Astrocyte (in vitro differentiated cells and primary cell): ENCODE measurements around the gene LRRC8A.
"Not testable (repeated sequence)": the region's sequence is repeated elsewhere in the genome, so short reads cannot be mapped to it uniquely, and the experiment has no call there.

Source experiments
- EZH2 ChIP-seq: IDR thresholded peaks from 2 replicates; pipeline ENCODE4 v1.6.1; 2012; ENCODE audit warnings: mild to moderate bottlenecking, low read length, inconsistent platforms; ENCODE audit not compliant: insufficient read depth
- TF ChIP-seq, protein P1 (sequence below): IDR thresholded peaks from 2 replicates; pipeline ENCODE4 v1.5.1; 2011; ENCODE audit warnings: low read depth, mild to moderate bottlenecking, inconsistent platforms, low read length, moderate library complexity; ENCODE audit not compliant: insufficient read depth

DNA sequence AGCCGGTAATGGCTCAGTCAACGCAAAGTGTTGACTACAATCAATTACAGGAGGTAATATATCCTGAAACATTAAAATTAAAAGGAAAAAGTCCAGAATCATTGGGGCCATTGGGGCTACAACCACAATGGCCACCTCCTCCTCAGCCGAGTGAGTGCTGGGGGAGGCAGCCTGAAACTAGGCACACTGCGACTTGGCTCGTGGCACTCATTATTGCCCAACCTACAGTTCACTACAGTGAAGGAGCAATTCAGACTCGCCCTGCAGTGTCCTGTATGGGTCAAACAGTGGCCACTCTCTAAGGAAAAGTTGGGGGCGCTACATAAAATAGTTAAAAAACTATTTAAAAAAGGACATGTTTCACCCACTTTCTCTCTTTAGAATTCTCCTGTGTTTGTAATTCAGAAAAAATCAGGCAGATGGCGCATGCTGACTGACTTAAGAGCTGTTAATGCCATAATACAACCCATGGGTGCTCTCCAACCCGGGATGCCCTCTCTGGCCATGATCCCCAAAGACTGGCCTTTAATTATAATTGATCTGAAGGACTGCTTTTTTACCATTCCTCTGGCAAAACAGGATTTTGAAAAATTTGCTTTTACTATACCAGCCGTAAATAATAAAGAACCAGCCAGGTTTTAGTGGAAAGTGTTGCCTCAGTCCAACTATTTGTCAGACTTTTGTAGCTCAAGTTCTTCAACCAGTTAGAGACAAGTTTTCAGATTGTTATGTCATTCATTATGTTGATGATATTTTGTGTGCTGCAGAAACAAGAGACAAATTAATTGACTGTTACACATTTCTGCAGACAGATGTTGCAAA, 29.9 kb upstream of the LRRC8A start:
- TF ChIP-seq, protein P1, sequence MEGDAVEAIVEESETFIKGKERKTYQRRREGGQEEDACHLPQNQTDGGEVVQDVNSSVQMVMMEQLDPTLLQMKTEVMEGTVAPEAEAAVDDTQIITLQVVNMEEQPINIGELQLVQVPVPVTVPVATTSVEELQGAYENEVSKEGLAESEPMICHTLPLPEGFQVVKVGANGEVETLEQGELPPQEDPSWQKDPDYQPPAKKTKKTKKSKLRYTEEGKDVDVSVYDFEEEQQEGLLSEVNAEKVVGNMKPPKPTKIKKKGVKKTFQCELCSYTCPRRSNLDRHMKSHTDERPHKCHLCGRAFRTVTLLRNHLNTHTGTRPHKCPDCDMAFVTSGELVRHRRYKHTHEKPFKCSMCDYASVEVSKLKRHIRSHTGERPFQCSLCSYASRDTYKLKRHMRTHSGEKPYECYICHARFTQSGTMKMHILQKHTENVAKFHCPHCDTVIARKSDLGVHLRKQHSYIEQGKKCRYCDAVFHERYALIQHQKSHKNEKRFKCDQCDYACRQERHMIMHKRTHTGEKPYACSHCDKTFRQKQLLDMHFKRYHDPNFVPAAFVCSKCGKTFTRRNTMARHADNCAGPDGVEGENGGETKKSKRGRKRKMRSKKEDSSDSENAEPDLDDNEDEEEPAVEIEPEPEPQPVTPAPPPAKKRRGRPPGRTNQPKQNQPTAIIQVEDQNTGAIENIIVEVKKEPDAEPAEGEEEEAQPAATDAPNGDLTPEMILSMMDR = peak; percentile 41
- not testable (repeated sequence) for TF ChIP-seq EZH2
